Mesenchymal stem cell (in vitro differentiated cells and primary cell): ENCODE results near the gene ARL10.
"Not testable (repeated sequence)": the region's sequence is repeated elsewhere in the genome, so short reads cannot be mapped to it uniquely, and the experiment has no call there.

Experiments
- DNase-seq: peaks from one replicate; pipeline ENCODE4 v3.0.0-alpha.2; 2013
- H2AFZ ChIP-seq: one replicate; pipeline ENCODE4 v1.6.1; 2013; ENCODE audit warnings: low read depth, mild to moderate bottlenecking, control low read depth, inconsistent platforms, low read length, moderate library complexity
- H2AK5ac ChIP-seq: 2 replicates; pipeline ENCODE4 v1.6.1; 2013; ENCODE audit warnings: low read length, moderate library complexity, mild to moderate bottlenecking, inconsistent platforms; ENCODE audit not compliant: severe bottlenecking
- H2BK120ac ChIP-seq: one replicate; pipeline ENCODE4 v1.6.1; 2013; ENCODE audit warnings: low read depth, mild to moderate bottlenecking, inconsistent platforms, low read length, moderate library complexity
- H2BK12ac ChIP-seq, 2 experiments: one replicate each; pipeline ENCODE4 v1.6.1; 2013; ENCODE audit warnings: inconsistent platforms in 2 of 2, low read length in 2 of 2, mild to moderate bottlenecking in 2 of 2, moderate library complexity in 2 of 2, control low read depth in 1 of 2
- H2BK15ac ChIP-seq: one replicate; pipeline ENCODE4 v1.6.1; 2013; ENCODE audit warnings: mild to moderate bottlenecking, low read depth, inconsistent platforms; ENCODE audit not compliant: poor library complexity, severe bottlenecking
- H2BK5ac ChIP-seq: 2 replicates; pipeline ENCODE4 v1.6.1; 2013; ENCODE audit warnings: low read depth, mild to moderate bottlenecking, low read length, control low read depth, inconsistent platforms; ENCODE audit not compliant: poor library complexity, severe bottlenecking
- H3K14ac ChIP-seq, 2 experiments: one replicate each; pipeline ENCODE4 v1.6.1; 2013; ENCODE audit warnings: inconsistent platforms in 2 of 2, low read length in 2 of 2, control low read depth in 1 of 2, mild to moderate bottlenecking in 1 of 2, moderate library complexity in 1 of 2
- H3K18ac ChIP-seq, 2 experiments: one replicate each; pipeline ENCODE4 v1.6.1; 2013; ENCODE audit warnings: inconsistent platforms in 2 of 2, low read length in 2 of 2, control low read depth in 1 of 2, low read depth in 1 of 2, mild to moderate bottlenecking in 1 of 2
- H3K23ac ChIP-seq, 2 experiments: one replicate each; pipeline ENCODE4 v1.6.1; 2013; ENCODE audit warnings: inconsistent platforms in 2 of 2, low read length in 2 of 2, mild to moderate bottlenecking in 2 of 2, moderate library complexity in 2 of 2, control low read depth in 1 of 2
- H3K27ac ChIP-seq: 2 replicates; pipeline ENCODE4 v1.5.1; 2013; ENCODE audit warnings: mild to moderate bottlenecking, moderate library complexity, low read length, control low read depth, inconsistent platforms; ENCODE audit not compliant: poor library complexity, severe bottlenecking
- H3K27me3 ChIP-seq, 2 experiments: 2 replicates each; pipeline versions ENCODE4 v1.6.1 to v1.7.0; 2013; ENCODE audit warnings: low read length in 2 of 2, mild to moderate bottlenecking in 2 of 2, moderate library complexity in 2 of 2, control low read depth in 1 of 2, inconsistent platforms in 1 of 2; ENCODE audit not compliant: control insufficient read depth in 1 of 2, insufficient read depth in 1 of 2
- H3K36me3 ChIP-seq, 2 experiments: 2 replicates each; pipeline versions ENCODE4 v1.6.1 to v1.7.0; 2013; ENCODE audit warnings: low read length in 2 of 2, control low read depth in 1 of 2, inconsistent platforms in 1 of 2, low read depth in 1 of 2, mild to moderate bottlenecking in 1 of 2; ENCODE audit not compliant: insufficient read depth in 2 of 2, control insufficient read depth in 1 of 2
- H3K4ac ChIP-seq, 2 experiments: one replicate each; pipeline ENCODE4 v1.6.1; 2013; ENCODE audit warnings: inconsistent platforms in 2 of 2, low read length in 2 of 2, mild to moderate bottlenecking in 2 of 2, moderate library complexity in 2 of 2, control low read depth in 1 of 2, low read depth in 1 of 2
- H3K4me1 ChIP-seq: 2 replicates; pipeline ENCODE4 v1.6.1; 2013; ENCODE audit warnings: low read depth, low read length, control low read depth; ENCODE audit not compliant: control insufficient read depth, insufficient read depth
- H3K4me2 ChIP-seq: 2 replicates; pipeline ENCODE4 v1.6.1; 2013; ENCODE audit warnings: low read length, mild to moderate bottlenecking, inconsistent platforms; ENCODE audit not compliant: poor library complexity, severe bottlenecking
- H3K4me3 ChIP-seq, 2 experiments: 2 replicates each; pipeline versions ENCODE4 v1.5.1 to v1.7.0; 2013; ENCODE audit warnings: low read length in 2 of 2, mild to moderate bottlenecking in 2 of 2, control low read depth in 1 of 2, low read depth in 1 of 2; ENCODE audit not compliant: insufficient read depth in 1 of 2
- H3K79me1 ChIP-seq: replicated peaks from 2 replicates; pipeline ENCODE4 v1.6.1; 2013; ENCODE audit warnings: mild to moderate bottlenecking, control low read depth, low read length, inconsistent platforms; ENCODE audit not compliant: poor library complexity, severe bottlenecking
- H3K9ac ChIP-seq: 2 replicates; pipeline ENCODE4 v1.7.0; 2013; ENCODE audit warnings: mild to moderate bottlenecking, low read length, moderate library complexity
- H3K9me3 ChIP-seq: 2 replicates; pipeline ENCODE4 v1.7.0; 2013; ENCODE audit warnings: mild to moderate bottlenecking, low read length; ENCODE audit not compliant: control insufficient read depth
- H4K8ac ChIP-seq: one replicate; pipeline ENCODE4 v1.6.1; 2013; ENCODE audit warnings: inconsistent platforms, mild to moderate bottlenecking, low read length, moderate library complexity
- H4K91ac ChIP-seq: one replicate; pipeline ENCODE4 v1.6.1; 2013; ENCODE audit warnings: mild to moderate bottlenecking, low read length, inconsistent platforms
- WGBS: methylation state at CpG from one replicate; pipeline ENCODE4 v1.1.7; 2013; ENCODE audit warnings: mixed read lengths; 5-methylcytosine and 5-hydroxymethylcytosine counted together

The ARL10 gene

GRCh38 chr5:176407456-176408251, 42.4 kb downstream of the ARL10 start:
- no peak overlapping the region for H3K27ac ChIP-seq
- H2BK5ac ChIP-seq: no peak overlapping the region
- H2AK5ac ChIP-seq: no peak overlapping the region
- no peak overlapping the region for H2BK12ac ChIP-seq
- H2BK15ac ChIP-seq: no peak overlapping the region
- H3K23ac ChIP-seq: no peak overlapping the region
- H4K8ac ChIP-seq: no peak overlapping the region
- H3K18ac ChIP-seq: no peak overlapping the region
- H3K27me3 ChIP-seq: no peaks in the 10 kb centered on the region
- peaks cover 4% of the 10 kb centered on the region for H3K4me1 ChIP-seq
- no peak overlapping the region for H2BK120ac ChIP-seq
- no peak overlapping the region for H3K4me3 ChIP-seq
- H3K4me2 ChIP-seq: no peak overlapping the region
- no peak overlapping the region for H3K14ac ChIP-seq
- H2AFZ ChIP-seq: no peak overlapping the region
- H3K9ac ChIP-seq: no peak overlapping the region
- no peak overlapping the region for H3K4ac ChIP-seq
- H3K9me3 ChIP-seq: no peaks in the 10 kb centered on the region
- peaks cover 28 to 46% of the 10 kb centered on the region in 2 experiments for H3K36me3 ChIP-seq
- H3K79me1 ChIP-seq: peaks cover 33% of the 10 kb centered on the region
- H4K91ac ChIP-seq: no peak overlapping the region
- DNase-seq: no peak
- WGBS: 95% methylated on average over 6 of the region's 6 CpGs

- H3K18ac ChIP-seq, H3K27ac ChIP-seq, H3K9ac ChIP-seq, H2BK15ac ChIP-seq, H3K4me1 ChIP-seq, H3K14ac ChIP-seq, H2BK12ac ChIP-seq, H2BK5ac ChIP-seq, DNase-seq, H2AFZ ChIP-seq, H3K4me2 ChIP-seq, H3K9me3 ChIP-seq, H2BK120ac ChIP-seq, H3K23ac ChIP-seq, H4K91ac ChIP-seq, H3K27me3 ChIP-seq, H3K4ac ChIP-seq, H2AK5ac ChIP-seq, H4K8ac ChIP-seq, H3K4me3 ChIP-seq: not testable (repeated sequence)
- peaks cover 28 to 46% of the 10 kb centered on the region in 2 experiments for H3K36me3 ChIP-seq
- WGBS: 98% methylated on average over 6 of the region's 10 CpGs
- H3K79me1 ChIP-seq: peaks cover 33% of the 10 kb centered on the region
These were observed 42.9 kb downstream of the ARL10 start for GRCh38 chr5:176408252-176408573.

GRCh38 chr5:176408590-176408989, 43.3 kb downstream of the ARL10 start:
- DNase-seq: no peak
- WGBS: 86% methylated on average over 5 of the region's 5 CpGs

GRCh38 chr5:176409765-176410164, 44.5 kb downstream of the ARL10 start:
- no peak overlapping the region for H3K4me3 ChIP-seq
- no peaks in the 10 kb centered on the region for H3K27me3 ChIP-seq
- H3K4me2 ChIP-seq: no peak overlapping the region
- DNase-seq: no peak
- H3K4ac ChIP-seq: no peak overlapping the region
- peaks cover 20% of the 10 kb centered on the region for H3K4me1 ChIP-seq
- no peak overlapping the region for H2BK15ac ChIP-seq
- no peak overlapping the region for H3K18ac ChIP-seq
- H4K8ac ChIP-seq: no peak overlapping the region
- H2BK120ac ChIP-seq: no peak overlapping the region
- no peak overlapping the region for H2BK5ac ChIP-seq
- no peak overlapping the region for H3K9ac ChIP-seq
- WGBS: 96% methylated on average over 4 of the region's 4 CpGs
- H3K14ac ChIP-seq: no peak overlapping the region
- H2AK5ac ChIP-seq: no peak overlapping the region
- H3K23ac ChIP-seq: no peak overlapping the region
- peaks cover 28 to 39% of the 10 kb centered on the region in 2 experiments for H3K36me3 ChIP-seq
- H3K9me3 ChIP-seq: no peaks in the 10 kb centered on the region
- no peak overlapping the region for H2AFZ ChIP-seq
- H2BK12ac ChIP-seq: no peak overlapping the region
- no peak overlapping the region for H4K91ac ChIP-seq
- H3K27ac ChIP-seq: no peak overlapping the region
- H3K79me1 ChIP-seq: peaks cover 35% of the 10 kb centered on the region

More at GRCh38 chr5:176408590-176408989, 43.3 kb downstream of the ARL10 start:
- H3K4me2 ChIP-seq: no peak overlapping the region
- no peaks in the 10 kb centered on the region for H3K27me3 ChIP-seq
- no peak overlapping the region for H4K91ac ChIP-seq
- H2BK120ac ChIP-seq: no peak overlapping the region
- no peak overlapping the region for H4K8ac ChIP-seq
- no peak overlapping the region for H2AFZ ChIP-seq
- H2AK5ac ChIP-seq: no peak overlapping the region
- peaks cover 28 to 46% of the 10 kb centered on the region in 2 experiments for H3K36me3 ChIP-seq
- peaks cover 33% of the 10 kb centered on the region for H3K79me1 ChIP-seq
- H3K18ac ChIP-seq: no peak overlapping the region
- no peak overlapping the region for H3K9ac ChIP-seq
- no peak overlapping the region for H3K4ac ChIP-seq
- H2BK15ac ChIP-seq: no peak overlapping the region
- H3K9me3 ChIP-seq: no peaks in the 10 kb centered on the region
- no peak overlapping the region for H2BK5ac ChIP-seq
- peaks cover 12% of the 10 kb centered on the region for H3K4me1 ChIP-seq
- H3K4me3 ChIP-seq: no peak overlapping the region
- no peak overlapping the region for H2BK12ac ChIP-seq
- no peak overlapping the region for H3K23ac ChIP-seq
- no peak overlapping the region for H3K14ac ChIP-seq
- H3K27ac ChIP-seq: no peak overlapping the region
